ENCODE measurements around the gene HIPK2.

Gene HIPK2

GRCh38 chr7:139560199-139560598 lies 217.6 kb downstream of the HIPK2 start:
- DNase-seq = no peak

- peak; percentile 40 for DNase-seq
Observed at GRCh38 chr7:139559364-139560105, 218.3 kb downstream of the HIPK2 start.

GRCh38 chr7:139557857-139558581 lies 219.8 kb downstream of the HIPK2 start:
- DNase-seq = peak; percentile 45

GRCh38 chr7:139553991-139554700 lies 223.7 kb downstream of the HIPK2 start:
- peak; percentile 29 for DNase-seq

GRCh38 chr7:139548302-139549028 lies 229.3 kb downstream of the HIPK2 start:
- peak; percentile 50 for DNase-seq

GRCh38 chr7:139544645-139545044 lies 233.2 kb downstream of the HIPK2 start:
- DNase-seq = peak; percentile 45

- peak; percentile 51 for DNase-seq
Observed at GRCh38 chr7:139543801-139544603, 233.8 kb downstream of the HIPK2 start.

GRCh38 chr7:139542308-139543151 lies 235.3 kb downstream of the HIPK2 start:
- peak; percentile 41 for DNase-seq

- peak; percentile 74 for DNase-seq
Observed at GRCh38 chr7:139541600-139542307, 236.0 kb downstream of the HIPK2 start.

- no peak for DNase-seq
Observed at GRCh38 chr7:139540203-139540602, 237.6 kb downstream of the HIPK2 start.

GRCh38 chr7:139538881-139539635 lies 238.7 kb downstream of the HIPK2 start:
- DNase-seq = no peak

- no peak for DNase-seq
Observed at GRCh38 chr7:139536152-139536551, 241.6 kb downstream of the HIPK2 start.

GRCh38 chr7:139534966-139535651 lies 242.7 kb downstream of the HIPK2 start:
- no peak for DNase-seq

- no peak for DNase-seq
Observed at GRCh38 chr7:139534096-139534495, 243.7 kb downstream of the HIPK2 start.

GRCh38 chr7:139532636-139533155 lies 245.1 kb downstream of the HIPK2 start:
- DNase-seq = no peak

- no peak for DNase-seq
Observed at GRCh38 chr7:139531094-139531493, 246.7 kb downstream of the HIPK2 start.

- DNase-seq = no peak
Observed at GRCh38 chr7:139526578-139527544, 250.9 kb downstream of the HIPK2 start.

- no peak for DNase-seq
Observed at GRCh38 chr7:139525750-139526149, 252.0 kb downstream of the HIPK2 start.

Data from islet precursor cell (in vitro differentiated cells).